ENCODE measurements around the gene CRIP2. TPM values are rescaled to one million over a fixed set of nuclear protein-coding genes. Genes with fewer than 3 reads are reported as not detected.

The CRIP2 gene
- total RNA-seq, 1 donor from 2014 or later: 247 TPM

DNA sequence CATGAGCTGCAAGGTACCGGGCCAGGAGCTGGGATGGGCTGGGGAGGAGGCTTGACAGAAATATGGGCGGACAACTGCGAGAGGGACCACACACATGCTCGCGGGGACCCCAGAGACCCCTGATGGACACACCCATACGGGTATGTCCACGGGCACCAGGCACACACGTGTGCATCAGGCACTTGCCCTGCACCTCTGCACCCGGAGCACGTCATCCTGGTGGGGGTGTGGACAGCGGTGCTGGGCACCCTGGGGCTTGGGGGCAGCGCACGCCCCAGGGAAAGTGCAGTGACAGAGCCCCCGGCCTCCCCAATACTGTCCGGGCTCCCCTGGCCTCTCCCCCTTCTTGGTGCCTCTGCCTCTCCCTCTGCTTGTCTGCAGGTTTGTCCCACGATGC, 10.4 kb downstream of the CRIP2 start:
- TF ChIP-seq, protein P1, sequence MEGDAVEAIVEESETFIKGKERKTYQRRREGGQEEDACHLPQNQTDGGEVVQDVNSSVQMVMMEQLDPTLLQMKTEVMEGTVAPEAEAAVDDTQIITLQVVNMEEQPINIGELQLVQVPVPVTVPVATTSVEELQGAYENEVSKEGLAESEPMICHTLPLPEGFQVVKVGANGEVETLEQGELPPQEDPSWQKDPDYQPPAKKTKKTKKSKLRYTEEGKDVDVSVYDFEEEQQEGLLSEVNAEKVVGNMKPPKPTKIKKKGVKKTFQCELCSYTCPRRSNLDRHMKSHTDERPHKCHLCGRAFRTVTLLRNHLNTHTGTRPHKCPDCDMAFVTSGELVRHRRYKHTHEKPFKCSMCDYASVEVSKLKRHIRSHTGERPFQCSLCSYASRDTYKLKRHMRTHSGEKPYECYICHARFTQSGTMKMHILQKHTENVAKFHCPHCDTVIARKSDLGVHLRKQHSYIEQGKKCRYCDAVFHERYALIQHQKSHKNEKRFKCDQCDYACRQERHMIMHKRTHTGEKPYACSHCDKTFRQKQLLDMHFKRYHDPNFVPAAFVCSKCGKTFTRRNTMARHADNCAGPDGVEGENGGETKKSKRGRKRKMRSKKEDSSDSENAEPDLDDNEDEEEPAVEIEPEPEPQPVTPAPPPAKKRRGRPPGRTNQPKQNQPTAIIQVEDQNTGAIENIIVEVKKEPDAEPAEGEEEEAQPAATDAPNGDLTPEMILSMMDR (IDR thresholded peaks at IDR 0.05): no peak
- no peak for DNase-seq (ENCODE audit: low spot score)
- no peaks in the 10 kb centered on the region for H3K36me3 Mint-ChIP-seq (ENCODE audit: low read depth)
- H3K27me3 Mint-ChIP-seq (ENCODE audit: low read depth): no peaks in the 10 kb centered on the region
- no peak overlapping the region for H3K4me3 Mint-ChIP-seq (ENCODE audit: unreplicated experiment)
- peaks cover 63% of the 10 kb centered on the region for H3K4me1 Mint-ChIP-seq (ENCODE audit: low read depth)
- peak overlapping the region; percentile 27 for H3K27ac Mint-ChIP-seq (ENCODE audit: unreplicated experiment)
- H3K9me3 Mint-ChIP-seq (ENCODE audit: low read depth): no peaks in the 10 kb centered on the region

DNA sequence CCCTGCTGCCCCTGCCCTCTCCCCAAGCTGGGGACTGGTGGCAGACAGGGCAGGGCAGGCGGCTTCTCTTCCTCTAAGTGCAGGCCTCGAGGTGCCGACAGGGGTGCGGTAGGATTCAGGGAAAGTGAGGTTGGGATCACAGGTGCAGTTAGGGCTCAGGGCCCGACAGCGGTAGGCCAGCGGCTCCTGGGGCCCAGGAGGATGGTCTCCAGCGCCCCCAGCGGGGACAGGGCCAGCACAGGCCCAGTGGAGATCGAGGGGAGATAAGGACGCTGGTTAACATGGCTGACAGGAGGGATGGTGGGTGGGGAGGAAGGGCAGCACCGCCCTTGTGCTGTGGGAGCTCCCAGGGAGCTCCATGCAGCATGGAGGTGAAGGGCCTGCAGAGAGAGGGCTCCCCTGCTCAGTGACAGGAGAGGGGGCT, 11.1 kb downstream of the CRIP2 start:
- no peak overlapping the region for H3K27ac Mint-ChIP-seq (ENCODE audit: unreplicated experiment)
- peaks cover 55% of the 10 kb centered on the region for H3K4me1 Mint-ChIP-seq (ENCODE audit: low read depth)
- TF ChIP-seq, protein P1 (IDR thresholded peaks at IDR 0.05): peak; percentile 67
- no peaks in the 10 kb centered on the region for H3K9me3 Mint-ChIP-seq (ENCODE audit: low read depth)
- DNase-seq (ENCODE audit: low spot score): no peak
- no peaks in the 10 kb centered on the region for H3K27me3 Mint-ChIP-seq (ENCODE audit: low read depth)
- no peak overlapping the region for H3K4me3 Mint-ChIP-seq (ENCODE audit: unreplicated experiment)
- no peaks in the 10 kb centered on the region for H3K36me3 Mint-ChIP-seq (ENCODE audit: low read depth)

DNA sequence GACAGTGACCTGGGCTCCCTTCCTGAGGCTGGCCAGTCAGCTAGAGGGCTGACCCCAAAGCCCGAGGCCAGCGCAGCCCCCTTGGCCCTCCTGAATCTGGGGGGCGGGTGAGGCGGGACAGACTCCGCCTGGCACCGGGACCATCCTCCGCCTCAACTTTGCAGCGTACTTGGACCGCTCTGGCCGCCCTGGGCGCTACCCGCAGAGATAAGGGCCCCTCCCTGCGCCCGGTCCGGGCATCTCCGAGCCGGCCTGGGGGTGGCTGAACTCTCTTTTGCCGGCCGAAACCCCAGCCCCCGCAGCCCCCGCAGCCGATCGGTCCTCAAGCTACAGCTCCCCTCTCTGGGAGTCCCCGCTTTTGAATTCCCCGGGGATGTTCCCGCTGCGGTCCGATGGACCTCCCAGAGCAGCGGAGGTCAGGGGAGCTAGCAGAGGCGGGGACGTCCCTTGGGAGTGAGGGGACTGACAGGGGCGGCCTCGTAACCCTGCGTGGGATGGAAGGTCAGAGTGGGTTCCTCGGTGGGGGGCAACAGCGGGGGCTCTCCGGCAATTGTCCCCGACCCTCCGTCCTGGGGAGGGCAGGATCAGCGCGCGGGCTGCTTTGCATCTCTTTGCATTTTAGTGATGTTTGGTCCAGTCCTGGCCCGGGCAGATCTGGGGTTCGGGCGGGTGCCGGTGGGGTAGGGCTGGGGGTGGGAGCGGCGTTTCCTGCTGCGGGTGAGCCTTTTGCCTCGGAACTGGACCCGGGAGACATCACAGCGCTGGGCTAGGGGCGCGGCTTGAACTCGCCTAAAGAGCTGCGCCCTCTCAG, 11.7 kb downstream of the CRIP2 start, which contains the start of gene CRIP1:
Gene CRIP1 (plus strand): TSS at position 724 of the 811 bp plus-strand sequence. CDS start 374 bp downstream, outside the sequence.
- no peak within 1 kb of the TSS for H3K27ac Mint-ChIP-seq (ENCODE audit: unreplicated experiment)
- TF ChIP-seq, protein P1 (IDR thresholded peaks at IDR 0.05): no peak
- peak within 1 kb of the TSS; percentile 54 for H3K4me3 Mint-ChIP-seq (ENCODE audit: unreplicated experiment)
- no peaks in the 10 kb centered on the region for H3K9me3 Mint-ChIP-seq (ENCODE audit: low read depth)
- DNase-seq (ENCODE audit: low spot score): no peak
- H3K4me1 Mint-ChIP-seq (ENCODE audit: low read depth): peaks cover 49% of the 10 kb centered on the region
- H3K27me3 Mint-ChIP-seq (ENCODE audit: low read depth): no peaks in the 10 kb centered on the region
- H3K36me3 Mint-ChIP-seq (ENCODE audit: low read depth): no peaks in the 10 kb centered on the region

DNA sequence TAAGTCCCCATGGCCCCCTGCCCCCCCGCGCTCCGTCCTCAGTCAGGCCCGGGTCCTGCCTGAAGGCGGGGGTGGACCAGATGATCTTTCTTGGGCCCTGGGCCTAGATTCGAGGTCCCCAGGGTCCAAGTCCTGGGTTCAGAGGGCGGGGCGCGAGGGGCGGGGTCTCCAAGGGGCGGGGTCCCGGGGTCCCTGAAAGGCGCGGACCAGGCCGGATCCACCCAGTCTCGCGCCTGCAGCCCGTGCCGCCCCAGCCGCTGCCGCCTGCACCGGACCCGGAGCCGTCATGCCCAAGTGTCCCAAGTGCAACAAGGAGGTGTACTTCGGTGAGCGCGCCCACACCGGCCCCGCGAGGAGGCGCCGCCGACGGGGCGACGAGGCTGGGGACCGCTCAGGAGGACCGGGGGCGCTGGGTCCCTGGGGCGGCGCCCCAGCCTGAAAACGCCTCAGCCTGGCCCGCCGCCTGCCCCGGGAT, 12.4 kb downstream of the CRIP2 start:
- H3K27me3 Mint-ChIP-seq (ENCODE audit: low read depth): no peaks in the 10 kb centered on the region

DNA sequence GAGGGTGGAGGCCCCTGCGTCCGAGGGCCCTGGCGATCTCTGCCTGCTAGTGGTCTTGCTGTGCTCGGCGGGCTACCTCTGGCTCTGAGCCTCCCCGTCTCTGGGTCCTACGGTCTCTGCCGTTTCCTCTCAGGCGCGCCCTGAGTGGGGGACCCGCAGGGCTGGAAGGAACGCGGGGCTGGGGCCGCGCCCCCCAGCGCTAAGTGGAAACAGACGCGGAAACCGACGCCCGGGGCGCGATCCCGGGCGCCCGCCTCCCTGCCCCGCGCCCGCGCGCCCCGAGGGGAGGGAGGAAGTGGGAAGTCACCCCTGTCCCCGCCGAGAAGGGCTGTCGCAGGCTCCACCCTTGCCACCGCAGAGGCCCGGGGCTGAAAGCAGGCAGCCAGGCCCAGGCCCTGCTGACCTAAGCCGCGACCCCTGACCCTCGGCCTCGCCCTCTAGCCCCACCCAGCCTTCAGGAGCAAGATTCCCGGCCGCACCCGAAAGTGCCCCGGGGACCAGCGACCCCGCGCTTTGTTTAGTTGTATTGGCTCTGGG, 12.9 kb downstream of the CRIP2 start:
- TF ChIP-seq, protein P1 (IDR thresholded peaks at IDR 0.05): no peak
- Mint-ChIP-seq H3K36me3 (ENCODE audit: low read depth) (no peaks in the 10 kb centered on the region), H3K4me1 (ENCODE audit: low read depth) (peaks cover 42% of the 10 kb centered on the region), H3K9me3 (ENCODE audit: low read depth) (no peaks in the 10 kb centered on the region), H3K27me3 (ENCODE audit: low read depth) (no peaks in the 10 kb centered on the region), H3K4me3 (ENCODE audit: unreplicated experiment) (peak overlapping the region; percentile 54), H3K27ac (ENCODE audit: unreplicated experiment) (no peak overlapping the region)
- DNase-seq (ENCODE audit: low spot score): no peak

More for the DNA sequence above, 12.4 kb downstream of the CRIP2 start:
- DNase-seq (ENCODE audit: low spot score): no peak
- no peaks in the 10 kb centered on the region for H3K36me3 Mint-ChIP-seq (ENCODE audit: low read depth)
- no peaks in the 10 kb centered on the region for H3K9me3 Mint-ChIP-seq (ENCODE audit: low read depth)
- H3K27ac Mint-ChIP-seq (ENCODE audit: unreplicated experiment): no peak overlapping the region
- TF ChIP-seq, protein P1 (IDR thresholded peaks at IDR 0.05): no peak
- H3K4me3 Mint-ChIP-seq (ENCODE audit: unreplicated experiment): peak overlapping the region; percentile 28
- H3K4me1 Mint-ChIP-seq (ENCODE audit: low read depth): peaks cover 47% of the 10 kb centered on the region

Measured in chondrocyte (in vitro differentiated cells).